H9 (cell line): Measurements from ENCODE around the gene METTL25B. TPM values are rescaled to one million over a fixed set of nuclear protein-coding genes. Genes with fewer than 3 reads are reported as not detected.

Experiments used
- DNase-seq: peaks from one replicate; pipeline ENCODE4 v3.0.0-alpha.2; 2017
- H2AFZ ChIP-seq: one replicate; pipeline ENCODE4 v1.6.1; 2013; ENCODE audit warnings: mild to moderate bottlenecking, low read length, control low read depth, moderate library complexity
- H2AK5ac ChIP-seq: 2 replicates; pipeline ENCODE4 v1.6.1; 2013; ENCODE audit warnings: low read length, control low read depth, mixed read lengths; ENCODE audit not compliant: insufficient read length
- H2BK120ac ChIP-seq: one replicate; pipeline ENCODE4 v1.6.1; 2013; ENCODE audit warnings: low read depth, mild to moderate bottlenecking, low read length, control low read depth, inconsistent platforms; ENCODE audit not compliant: poor library complexity, severe bottlenecking
- H2BK12ac ChIP-seq: 2 replicates; pipeline ENCODE4 v1.6.1; 2013; ENCODE audit warnings: low read length, control low read depth, mixed read lengths, low read depth; ENCODE audit not compliant: insufficient read length
- H2BK15ac ChIP-seq: 2 replicates; pipeline ENCODE4 v1.6.1; 2013; ENCODE audit warnings: low read depth, low read length, control low read depth
- H2BK20ac ChIP-seq: one replicate; pipeline ENCODE4 v1.6.1; 2013; ENCODE audit warnings: low read depth, mild to moderate bottlenecking, low read length, control low read depth, inconsistent platforms; ENCODE audit not compliant: poor library complexity, severe bottlenecking
- H2BK5ac ChIP-seq: 2 replicates; pipeline ENCODE4 v1.6.1; 2013; ENCODE audit warnings: low read length, control low read depth, mixed read lengths; ENCODE audit not compliant: insufficient read length
- H3K14ac ChIP-seq: 2 replicates; pipeline ENCODE4 v1.6.1; 2013; ENCODE audit warnings: low read length, control low read depth; ENCODE audit not compliant: insufficient read depth
- H3K18ac ChIP-seq: 2 replicates; pipeline ENCODE4 v1.6.1; 2013; ENCODE audit warnings: low read depth, mild to moderate bottlenecking, mixed read lengths, low read length, control low read depth; ENCODE audit not compliant: insufficient read length
- H3K23ac ChIP-seq: 2 replicates; pipeline ENCODE4 v1.6.1; 2013; ENCODE audit warnings: low read length, control low read depth, mixed read lengths, low read depth; ENCODE audit not compliant: insufficient read length
- H3K23me2 ChIP-seq: 2 replicates; pipeline ENCODE4 v1.6.1; 2013; ENCODE audit warnings: low read depth, mild to moderate bottlenecking, mixed read lengths, low read length, control low read depth; ENCODE audit not compliant: insufficient read length, poor library complexity, severe bottlenecking
- H3K27ac ChIP-seq: 2 replicates; pipeline ENCODE4 v1.5.1; 2013; ENCODE audit warnings: low read length, control low read depth, mixed read lengths, low read depth; ENCODE audit not compliant: insufficient read length
- H3K27me3 ChIP-seq: 2 replicates; pipeline ENCODE4 v1.6.1; 2013; ENCODE audit warnings: low read length, control low read depth, inconsistent platforms; ENCODE audit not compliant: insufficient read depth
- H3K4ac ChIP-seq: 2 replicates; pipeline ENCODE4 v1.6.1; 2013; ENCODE audit warnings: low read depth, mild to moderate bottlenecking, control low read depth, inconsistent platforms, low read length, moderate library complexity
- H3K4me1 ChIP-seq: 2 replicates; pipeline ENCODE4 v1.6.1; 2013; ENCODE audit warnings: low read length, control low read depth, inconsistent platforms; ENCODE audit not compliant: insufficient read depth
- H3K4me2 ChIP-seq: 2 replicates; pipeline ENCODE4 v1.6.1; 2013; ENCODE audit warnings: low read length, control low read depth, mixed read lengths; ENCODE audit not compliant: insufficient read length, insufficient read depth
- H3K56ac ChIP-seq: 2 replicates; pipeline ENCODE4 v1.6.1; 2013; ENCODE audit warnings: low read depth, mild to moderate bottlenecking, mixed read lengths, low read length, control low read depth; ENCODE audit not compliant: insufficient read length
- H3K79me1 ChIP-seq: 2 replicates; pipeline ENCODE4 v1.6.1; 2013; ENCODE audit warnings: low read depth, mild to moderate bottlenecking, moderate library complexity, low read length, control low read depth, inconsistent platforms; ENCODE audit not compliant: insufficient read depth, poor library complexity, severe bottlenecking
- H3K79me2 ChIP-seq: 2 replicates; pipeline ENCODE4 v1.6.1; 2013; ENCODE audit warnings: low read length, control low read depth, inconsistent platforms; ENCODE audit not compliant: insufficient read depth
- H3K9ac ChIP-seq: 2 replicates; pipeline ENCODE4 v1.6.1; 2013; ENCODE audit warnings: low read length, control low read depth, mixed read lengths; ENCODE audit not compliant: insufficient read length; ENCODE audit errors: extremely low read depth
- H3K9me3 ChIP-seq: one replicate; pipeline ENCODE4 v1.6.1; 2013; ENCODE audit warnings: low read depth, low read length, inconsistent platforms; ENCODE audit not compliant: control insufficient read depth
- H3T11ph ChIP-seq: one replicate; pipeline ENCODE4 v1.6.1; 2013; ENCODE audit warnings: mild to moderate bottlenecking, low read length, control low read depth, inconsistent platforms
- H4K20me1 ChIP-seq: one replicate; pipeline ENCODE4 v1.6.1; 2013; ENCODE audit not compliant: control insufficient read depth, insufficient read length, insufficient read depth
- H4K5ac ChIP-seq: 2 replicates; pipeline ENCODE4 v1.6.1; 2013; ENCODE audit warnings: low read depth, mild to moderate bottlenecking, mixed read lengths, low read length, control low read depth; ENCODE audit not compliant: insufficient read length
- H4K8ac ChIP-seq: replicated peaks from 2 replicates; pipeline ENCODE4 v1.6.1; 2013; ENCODE audit warnings: low read length, control low read depth, mixed read lengths, low read depth; ENCODE audit not compliant: insufficient read length
- H4K91ac ChIP-seq: 2 replicates; pipeline ENCODE4 v1.6.1; 2013; ENCODE audit warnings: low read depth, mild to moderate bottlenecking, moderate library complexity, mixed read lengths, low read length, control low read depth; ENCODE audit not compliant: insufficient read length
- H3K27ac Mint-ChIP-seq, 3 experiments: 2 replicates in 2 of 3; 3 replicates in 1 of 3; pipeline ENCODE4 v1.8.0; 2020 to 2021; ENCODE audit warnings: mixed read lengths in 3 of 3, mild to moderate bottlenecking in 1 of 3, moderate library complexity in 1 of 3
- H3K27me3 Mint-ChIP-seq: 2 replicates; pipeline ENCODE4 v1.8.0; 2021; ENCODE audit warnings: low read depth, mild to moderate bottlenecking, moderate library complexity, mixed read lengths
- H3K36me3 Mint-ChIP-seq, 3 experiments: 2 replicates in 2 of 3; 3 replicates in 1 of 3; pipeline ENCODE4 v1.8.0; 2020 to 2021; ENCODE audit warnings: low read depth in 3 of 3, mixed read lengths in 3 of 3; ENCODE audit not compliant: insufficient read depth in 1 of 3
- H3K4me1 Mint-ChIP-seq, 2 experiments: 2 replicates each; pipeline ENCODE4 v1.8.0; 2020; ENCODE audit warnings: mixed read lengths in 2 of 2
- H3K4me3 Mint-ChIP-seq, 2 experiments: 2 replicates in 1 of 2; 3 replicates in 1 of 2; pipeline ENCODE4 v1.8.0; 2020 to 2021; ENCODE audit warnings: mild to moderate bottlenecking in 2 of 2, mixed read lengths in 2 of 2, moderate library complexity in 1 of 2
- H3K9me3 Mint-ChIP-seq, 2 experiments: 2 replicates in 1 of 2; 3 replicates in 1 of 2; pipeline ENCODE4 v1.8.0; 2020; ENCODE audit warnings: mild to moderate bottlenecking in 2 of 2, mixed read lengths in 2 of 2, moderate library complexity in 1 of 2
- CTCF ChIP-seq: fragments of 200-600 bp; sonication (generic); conservative IDR thresholded peaks from 3 replicates; pipeline ENCODE4 v1.8.0; 2021; ENCODE audit warnings: antibody characterized with exemption, mild to moderate bottlenecking
- WGBS: extraction: QIAGEN DNeasy Blood & Tissue Kit; methylation state at CpG from one replicate; pipeline ENCODE4 v1.1.7; 2013; ENCODE audit warnings: missing lambda C conversion rate, low lambda C conversion rate, mixed read lengths; ENCODE audit not compliant: insufficient read length; ENCODE audit errors: extremely low coverage; 5-methylcytosine and 5-hydroxymethylcytosine counted together
- total RNA-seq: library from RNA; stranded (reverse); gene quantifications from 2 replicates; pipeline ENCODE4 v1.2.1, GENCODE V29; 2021

The METTL25B gene
- total RNA-seq, 1 experiment from 2014 or later, result 26.2 TPM

- no peak for DNase-seq
- WGBS, result no CpG with 5 or more reads among the region's 64 CpGs
- Histone ChIP-seq H2BK20ac (no peak overlapping the region), H2BK120ac (peak overlapping the region; percentile 51), H4K91ac (no peak overlapping the region), H3K79me2 (peaks cover 27% of the 10 kb centered on the region; the same call in 1 of the 2 replicates), H4K20me1 (no peaks in the 10 kb centered on the region), H3T11ph (no peak overlapping the region), H3K18ac (peak overlapping the region; percentile 86), H4K8ac (no peak overlapping the region), H3K4me2 (peak overlapping the region; percentile 73), H4K5ac (no peak overlapping the region), H3K23ac (no peak overlapping the region), H2AK5ac (no peak overlapping the region), H3K4ac (no peak overlapping the region; the same call in 1 of the 2 replicates), H3K9ac (peak overlapping the region; percentile 85), H3K14ac (peak overlapping the region; percentile 93), H3K79me1 (no peaks in the 10 kb centered on the region), H3K27me3 (no peaks in the 10 kb centered on the region), H2BK12ac (no peak overlapping the region), H2AFZ (no peak overlapping the region), H3K4me1 (peaks cover 25% of the 10 kb centered on the region), H3K56ac (no peak overlapping the region), H2BK5ac (no peak overlapping the region), H2BK15ac (no peak overlapping the region; the same call in 1 of the 2 replicates), H3K9me3 (no peaks in the 10 kb centered on the region), H3K23me2 (peaks cover 23% of the 10 kb centered on the region), H3K27ac (no peak overlapping the region)
- Mint-ChIP-seq H3K4me1 (peaks cover 46 to 49% of the 10 kb centered on the region in 2 experiments), H3K4me3 (peak overlapping the region; percentile 91 to 94), H3K27me3 (no peaks in the 10 kb centered on the region), H3K27ac (peak overlapping the region; percentile 88 to 98 (median 96)), H3K36me3 (peaks cover 2 to 12% (median 11%) of the 10 kb centered on the region in 3 experiments), H3K9me3 (no peaks in the 10 kb centered on the region)
- no peak; the same call in 2 of the 3 replicates for TF ChIP-seq CTCF
These were observed 22.6 kb downstream of the METTL25B start for GRCh38 chr1:156750711-156751450.
